GM12878 (cell line): ENCODE measurements around the gene SHB. TPM values are rescaled to one million over a fixed set of nuclear protein-coding genes. Genes with fewer than 3 reads are reported as not detected.

Experiments used
- BMI1 ChIP-seq: fragments of 450-650 bp; IDR thresholded peaks from 2 replicates; pipeline ENCODE4 v1.6.1; 2016; ENCODE audit warnings: mild to moderate bottlenecking, moderate library complexity, borderline replicate concordance
- BRCA1 ChIP-seq: IDR thresholded peaks from 2 replicates; pipeline ENCODE4 v1.6.1; 2011; ENCODE audit warnings: low read depth, low read length, improper control_type of control experiment
- CEBPZ ChIP-seq: fragments of 150-350 bp; IDR thresholded peaks from 2 replicates; pipeline ENCODE4 v1.6.1; 2016; ENCODE audit warnings: low read depth, low read length
- NFYA ChIP-seq: IDR thresholded peaks from 2 replicates; pipeline ENCODE4 v1.6.1; 2011; ENCODE audit warnings: low read depth, mild to moderate bottlenecking, low read length, improper control_type of control experiment, borderline replicate concordance
- NFYB ChIP-seq: IDR thresholded peaks from 2 replicates; pipeline ENCODE4 v1.6.1; 2011; ENCODE audit warnings: low read depth, mild to moderate bottlenecking, low read length, improper control_type of control experiment, moderate library complexity; ENCODE audit not compliant: insufficient read depth
- NR2C2 ChIP-seq: IDR thresholded peaks from 2 replicates; pipeline ENCODE4 v1.6.1; 2011; ENCODE audit warnings: borderline replicate concordance, low read depth; ENCODE audit not compliant: control insufficient read depth, insufficient read length
- RFX5 ChIP-seq: IDR thresholded peaks from 2 replicates; pipeline ENCODE4 v1.6.1; 2011; ENCODE audit warnings: low read depth, low read length, improper control_type of control experiment
- SUPT20H ChIP-seq: IDR thresholded peaks from 2 replicates; pipeline ENCODE4 v1.6.1; 2011; ENCODE audit warnings: low read depth, mild to moderate bottlenecking, low read length, moderate library complexity, borderline replicate concordance; ENCODE audit not compliant: control insufficient read depth
- TBL1XR1 ChIP-seq: IDR thresholded peaks from 2 replicates; pipeline ENCODE4 v1.6.1; 2012; ENCODE audit warnings: low read depth, low read length, improper control_type of control experiment
- TCF12 ChIP-seq: IDR thresholded peaks from 2 replicates; pipeline ENCODE4 v1.6.1; 2011; ENCODE audit warnings: low read depth, mild to moderate bottlenecking, low read length
- ZBTB33 ChIP-seq: fragments of 450-650 bp; IDR thresholded peaks from 2 replicates; pipeline ENCODE4 v1.6.1; 2017; ENCODE audit warnings: mild to moderate bottlenecking
- polyA plus RNA-seq, 11 experiments: library from polyadenylated mRNA; depleted of rRNA in 4 of 11; unstranded in 6 of 11; stranded (reverse) in 5 of 11; fragments of >200 nt; fragmentation: Nextera tagmentation in 4 of 11; fragmentation: Illumina TruSeq in 1 of 11; extraction: Ambion mirVana in 4 of 11; extraction: Trizol in 1 of 11; gene quantifications; 1 replicate in 1 of 11; 2 replicates in 10 of 11; pipeline versions ENCODE4 v1.2.1 to v1.2.3, GENCODE V29; 2011 to 2016; ENCODE audit warnings: inconsistent platforms in 2 of 11, missing spikeins in 2 of 11, low read depth in 1 of 11
- total RNA-seq, 4 experiments: library from RNA; depleted of rRNA in 3 of 4; stranded (reverse); fragments of >200 nt in 3 of 4; fragmentation: Illumina TruSeq in 1 of 4; extraction: Trizol in 1 of 4; gene quantifications; 2 replicates each; pipeline versions ENCODE4 v1.2.1 to v1.2.3, GENCODE V29; 2013 to 2021
- TF ChIP-seq, protein P1 (sequence below): fragments of 450-650 bp; IDR thresholded peaks from 2 replicates; pipeline ENCODE4 v1.6.1; 2017; ENCODE audit warnings: mild to moderate bottlenecking, moderate library complexity

The SHB gene
- total and polyA plus RNA-seq, 10 of the 15 experiments (the other 5 are each of a cell fraction or from before 2014, with no cell fraction given) = 0.29 to 6.2 (median 1.3) TPM

DNA sequence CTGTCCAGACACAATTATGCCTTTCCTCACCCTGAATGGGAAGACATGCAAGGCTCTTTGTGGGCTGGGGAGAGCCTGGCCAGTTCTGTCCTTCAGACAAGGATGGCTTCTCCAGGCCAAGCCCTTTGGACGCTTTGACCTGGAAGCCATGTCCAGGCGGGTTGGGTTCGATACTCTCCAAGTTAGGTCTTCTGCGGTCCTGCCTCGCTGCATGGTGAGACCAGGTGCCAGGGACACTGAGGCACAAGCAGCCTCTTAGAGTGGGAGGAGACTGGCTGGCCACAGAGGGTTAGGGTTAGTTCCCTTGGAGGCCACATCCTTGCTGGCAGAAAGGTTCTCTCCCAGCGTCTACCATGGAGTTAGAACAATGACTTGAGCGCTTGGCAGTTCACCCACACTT is 67.6 kb downstream of the SHB start (continued):
- TF ChIP-seq, protein P1, sequence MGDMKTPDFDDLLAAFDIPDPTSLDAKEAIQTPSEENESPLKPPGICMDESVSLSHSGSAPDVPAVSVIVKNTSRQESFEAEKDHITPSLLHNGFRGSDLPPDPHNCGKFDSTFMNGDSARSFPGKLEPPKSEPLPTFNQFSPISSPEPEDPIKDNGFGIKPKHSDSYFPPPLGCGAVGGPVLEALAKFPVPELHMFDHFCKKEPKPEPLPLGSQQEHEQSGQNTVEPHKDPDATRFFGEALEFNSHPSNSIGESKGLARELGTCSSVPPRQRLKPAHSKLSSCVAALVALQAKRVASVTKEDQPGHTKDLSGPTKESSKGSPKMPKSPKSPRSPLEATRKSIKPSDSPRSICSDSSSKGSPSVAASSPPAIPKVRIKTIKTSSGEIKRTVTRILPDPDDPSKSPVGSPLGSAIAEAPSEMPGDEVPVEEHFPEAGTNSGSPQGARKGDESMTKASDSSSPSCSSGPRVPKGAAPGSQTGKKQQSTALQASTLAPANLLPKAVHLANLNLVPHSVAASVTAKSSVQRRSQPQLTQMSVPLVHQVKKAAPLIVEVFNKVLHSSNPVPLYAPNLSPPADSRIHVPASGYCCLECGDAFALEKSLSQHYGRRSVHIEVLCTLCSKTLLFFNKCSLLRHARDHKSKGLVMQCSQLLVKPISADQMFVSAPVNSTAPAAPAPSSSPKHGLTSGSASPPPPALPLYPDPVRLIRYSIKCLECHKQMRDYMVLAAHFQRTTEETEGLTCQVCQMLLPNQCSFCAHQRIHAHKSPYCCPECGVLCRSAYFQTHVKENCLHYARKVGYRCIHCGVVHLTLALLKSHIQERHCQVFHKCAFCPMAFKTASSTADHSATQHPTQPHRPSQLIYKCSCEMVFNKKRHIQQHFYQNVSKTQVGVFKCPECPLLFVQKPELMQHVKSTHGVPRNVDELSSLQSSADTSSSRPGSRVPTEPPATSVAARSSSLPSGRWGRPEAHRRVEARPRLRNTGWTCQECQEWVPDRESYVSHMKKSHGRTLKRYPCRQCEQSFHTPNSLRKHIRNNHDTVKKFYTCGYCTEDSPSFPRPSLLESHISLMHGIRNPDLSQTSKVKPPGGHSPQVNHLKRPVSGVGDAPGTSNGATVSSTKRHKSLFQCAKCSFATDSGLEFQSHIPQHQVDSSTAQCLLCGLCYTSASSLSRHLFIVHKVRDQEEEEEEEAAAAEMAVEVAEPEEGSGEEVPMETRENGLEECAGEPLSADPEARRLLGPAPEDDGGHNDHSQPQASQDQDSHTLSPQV = no peak
- TF ChIP-seq TBL1XR1 (no peak), NFYB (no peak), BRCA1 (no peak), ZBTB33 (no peak), CEBPZ (no peak), RFX5 (no peak), NR2C2 (no peak), BMI1 (no peak), NFYA (no peak), SUPT20H (no peak), TCF12 (no peak)
